Endothelial cell of umbilical vein (primary cell): ENCODE measurements around the gene EPN3. TPM values are rescaled to one million over a fixed set of nuclear protein-coding genes. Genes with fewer than 3 reads are reported as not detected.

Experiments used
- BruUV-seq: library from RNA; stranded (reverse); fragments of 400-500 nt; replicated peaks from 2 replicates; lab custom pipeline; 2021; lab: Mats Ljungman, UMichigan
- CTCF ChIA-PET: fragments of 300-600, 350-600 bp; sonication (Branson Sonifier 250); formaldehyde crosslinking; loops from one replicate; lab custom pipeline; 2021; ENCODE audit warnings: antibody characterized with exemption, inconsistent platforms; lab: Charles Lee
- POLR2A ChIA-PET: fragments of 300-600, 350-600 bp; sonication (Branson Sonifier 250); formaldehyde crosslinking; loops from one replicate; lab custom pipeline; 2021; ENCODE audit warnings: antibody characterized with exemption, inconsistent platforms; lab: Charles Lee
- DNase-seq: peaks from one replicate; pipeline ENCODE4 v3.0.0-alpha.2; 2011; ENCODE audit warnings: low read depth, low spot score
- FAIRE-seq: peaks from 2 replicates; lab custom pipeline; 2011; peaks lifted over from hg19 to GRCh38; lab: Jason Lieb, UNC
- H2AFZ ChIP-seq: 2 replicates; pipeline ENCODE4 v1.6.0; 2012; ENCODE audit warnings: low read depth, low read length, control low read depth, inconsistent platforms
- H3K27ac ChIP-seq: 2 replicates; pipeline ENCODE4 v1.5.1; 2011; ENCODE audit warnings: low read depth, mild to moderate bottlenecking, control low read depth, low read length, moderate library complexity; ENCODE audit not compliant: insufficient read depth
- H3K27me3 ChIP-seq, 2 experiments: 2 replicates each; pipeline versions ENCODE4 v1.6.0 to v1.6.1; 2011; ENCODE audit warnings: low read length in 2 of 2, mixed read lengths in 1 of 2; ENCODE audit not compliant: control insufficient read depth in 2 of 2, insufficient read depth in 2 of 2
- H3K36me3 ChIP-seq, 2 experiments: 2 replicates in 1 of 2; 3 replicates in 1 of 2; pipeline ENCODE4 v1.5.1; 2011; ENCODE audit warnings: low read length in 2 of 2, mild to moderate bottlenecking in 1 of 2, moderate library complexity in 1 of 2; ENCODE audit not compliant: control insufficient read depth in 2 of 2, insufficient read depth in 2 of 2; ENCODE audit errors: extremely low read depth in 1 of 2
- H3K4me1 ChIP-seq: 3 replicates; pipeline ENCODE4 v1.5.1; 2011; ENCODE audit warnings: mild to moderate bottlenecking, low read length; ENCODE audit not compliant: control insufficient read depth, insufficient read depth; ENCODE audit errors: extremely low read depth
- H3K4me2 ChIP-seq: 2 replicates; pipeline ENCODE4 v1.6.1; 2011; ENCODE audit warnings: low read length, control low read depth, mixed read lengths; ENCODE audit not compliant: insufficient read depth
- H3K4me3 ChIP-seq, 3 experiments: fragments of 200-600 bp in 1 of 3; sonication (generic), shearing (Covaris generic) in 1 of 3; replicated peaks in 1 of 3; 2 replicates each; pipeline ENCODE4 v1.5.1; 2011 to 2016; ENCODE audit warnings: control low read depth in 3 of 3, low read length in 3 of 3, mild to moderate bottlenecking in 2 of 3, inconsistent platforms in 1 of 3, low read depth in 1 of 3, moderate library complexity in 1 of 3; ENCODE audit not compliant: insufficient read depth in 1 of 3
- H3K79me2 ChIP-seq: 2 replicates; pipeline ENCODE4 v1.6.0; 2012; ENCODE audit warnings: low read length, inconsistent platforms; ENCODE audit not compliant: control insufficient read depth, insufficient read depth
- H3K9ac ChIP-seq: replicated peaks from 2 replicates; pipeline ENCODE3; 2011; ENCODE audit warnings: low read length, control low read depth; ENCODE audit not compliant: insufficient read depth; ENCODE audit errors: extremely low read depth
- H3K9me1 ChIP-seq: replicated peaks from 3 replicates; pipeline ENCODE4 v1.6.0; 2011; ENCODE audit warnings: mild to moderate bottlenecking, low read length; ENCODE audit not compliant: control insufficient read depth, insufficient read depth; ENCODE audit errors: extremely low read depth
- H3K9me3 ChIP-seq: replicated peaks from 2 replicates; pipeline ENCODE4 v1.5.1; 2012; ENCODE audit warnings: low read length, inconsistent platforms; ENCODE audit not compliant: control insufficient read depth, insufficient read depth
- H4K20me1 ChIP-seq: replicated peaks from 2 replicates; pipeline ENCODE3; 2011; ENCODE audit warnings: mild to moderate bottlenecking, low read length; ENCODE audit not compliant: control insufficient read depth, insufficient read depth; ENCODE audit errors: extremely low read depth
- EZH2 ChIP-seq: IDR thresholded peaks from 2 replicates; pipeline ENCODE4 v1.6.1; 2012; ENCODE audit warnings: borderline replicate concordance, low read depth, mild to moderate bottlenecking, moderate library complexity, low read length, inconsistent platforms; ENCODE audit not compliant: severe bottlenecking
- FOS ChIP-seq: IDR thresholded peaks from 2 replicates; pipeline ENCODE4 v1.6.1; 2011; ENCODE audit warnings: mild to moderate bottlenecking, low read length, moderate library complexity, borderline replicate concordance; ENCODE audit not compliant: insufficient read depth
- GATA2 ChIP-seq: IDR thresholded peaks from 2 replicates; pipeline ENCODE4 v1.7.0; 2011; ENCODE audit warnings: low read depth, mild to moderate bottlenecking, moderate library complexity, mixed read lengths, low read length; ENCODE audit not compliant: insufficient read length, insufficient read depth
- JUN ChIP-seq: IDR thresholded peaks from 2 replicates; pipeline ENCODE4 v1.6.1; 2011; ENCODE audit warnings: borderline replicate concordance, low read depth; ENCODE audit not compliant: insufficient read length, insufficient read depth
- MYC ChIP-seq: IDR thresholded peaks from one replicate; pipeline ENCODE4 v1.6.1; 2011; ENCODE audit warnings: mild to moderate bottlenecking, low read depth, low read length
- POLR2A ChIP-seq: IDR thresholded peaks from 2 replicates; pipeline ENCODE4 v1.6.1; 2012; ENCODE audit warnings: low read depth, mild to moderate bottlenecking, control low read depth, low read length
- POLR2AphosphoS5 ChIP-seq: IDR thresholded peaks from 2 replicates; pipeline ENCODE4 v1.6.1; 2012; ENCODE audit warnings: low read depth, mild to moderate bottlenecking, control low read depth, low read length, moderate library complexity; ENCODE audit not compliant: insufficient read depth
- dilution Hi-C: fragments of 300-500 bp; cut with MboI; formaldehyde crosslinking; loops from one replicate; pipeline ENCODE4 v1.15.0; 2019; ENCODE audit warnings: low sequenced_read_pairs; ENCODE audit not compliant: extremely low pct_ligation_motif_present
- intact Hi-C: fragments of 100-400 bp; cut with micrococcal nuclease; formaldehyde crosslinking; loops from one replicate; pipeline ENCODE4 v1.10.0; 2022
- polyA plus RNA-seq, 4 experiments: library from polyadenylated mRNA; depleted of rRNA in 3 of 4; stranded (reverse) in 3 of 4; unstranded in 1 of 4; fragments of >200 nt; gene quantifications; 2 replicates each; pipeline versions ENCODE4 v1.2.1 to v1.2.3, GENCODE V29; 2011 to 2012; ENCODE audit warnings: missing spikeins in 1 of 4
- total RNA-seq: library from RNA; stranded (reverse); gene quantifications from 2 replicates; pipeline ENCODE4 v1.2.3, GENCODE V29; 2021
- TF ChIP-seq, protein P1 (sequence below): IDR thresholded peaks from 2 replicates; pipeline ENCODE4 v1.6.1; 2011; ENCODE audit not compliant: insufficient read depth, insufficient read length
- TF ChIP-seq, protein P2 (sequence below), 2 donors: IDR thresholded peaks; 1 replicate in 1 of 2; 2 replicates in 1 of 2; pipeline ENCODE4 v1.5.1; 2011; ENCODE audit warnings: low read length in 2 of 2, mild to moderate bottlenecking in 2 of 2, moderate library complexity in 2 of 2, control low read depth in 1 of 2, inconsistent platforms in 1 of 2, low read depth in 1 of 2; ENCODE audit not compliant: insufficient read depth in 1 of 2; ENCODE audit errors: extremely low read depth in 1 of 2

The EPN3 gene
- total and polyA plus RNA-seq, 2 donors (not counting 3 experiments of a cell fraction or from before 2014, with no cell fraction given): not detected

- Histone ChIP-seq H4K20me1 (no peaks in the 10 kb centered on the region), H2AFZ (no peak overlapping the region), H3K9me3 (no peaks in the 10 kb centered on the region), H3K27me3 (peaks cover 7 to 11% of the 10 kb centered on the region in 2 experiments), H3K4me3 (no peak overlapping the region), H3K4me2 (no peak overlapping the region), H3K27ac (no peak overlapping the region), H3K36me3 (no peaks in the 10 kb centered on the region), H3K9me1 (no peaks in the 10 kb centered on the region), H3K79me2 (no peaks in the 10 kb centered on the region), H3K9ac (no peak overlapping the region), H3K4me1 (no peaks in the 10 kb centered on the region)
- no peak for TF ChIP-seq EZH2
- FAIRE-seq (no peak), DNase-seq (no peak)
- intact Hi-C loops (no loop called here), dilution Hi-C loops (no loop called here)
- ChIA-PET CTCF (interaction anchor here (1.4 to 2.2 kb wide), 2 partner anchors 20 to 56 kb away, joined by 3 to 10 read pairs; no protein-coding TSS in a partner anchor), POLR2A (interaction anchor here (0.6 kb wide), 1 partner anchor 18 kb away, joined by 3 read pairs; no protein-coding TSS in a partner anchor)
- BruUV-seq: no TSS peak
Observed at GRCh38 chr17:50570528-50570927, 38.0 kb downstream of the EPN3 start.

GRCh38 chr17:50571681-50572080 lies 39.1 kb downstream of the EPN3 start:
- Histone ChIP-seq H3K27ac (no peak overlapping the region), H3K36me3 (no peaks in the 10 kb centered on the region), H3K4me3 (no peak overlapping the region), H2AFZ (no peak overlapping the region), H3K79me2 (no peaks in the 10 kb centered on the region), H3K9me1 (no peaks in the 10 kb centered on the region), H4K20me1 (no peaks in the 10 kb centered on the region), H3K9ac (no peak overlapping the region), H3K9me3 (no peaks in the 10 kb centered on the region), H3K27me3 (peaks cover 0 to 3% of the 10 kb centered on the region in 2 experiments), H3K4me1 (no peaks in the 10 kb centered on the region), H3K4me2 (no peak overlapping the region)
- dilution Hi-C loops: no loop called here
- intact Hi-C loops: no loop called here
- no TSS peak for BruUV-seq
- FAIRE-seq (no peak), DNase-seq (no peak)
- TF ChIP-seq, protein P1, sequence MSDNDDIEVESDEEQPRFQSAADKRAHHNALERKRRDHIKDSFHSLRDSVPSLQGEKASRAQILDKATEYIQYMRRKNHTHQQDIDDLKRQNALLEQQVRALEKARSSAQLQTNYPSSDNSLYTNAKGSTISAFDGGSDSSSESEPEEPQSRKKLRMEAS: no peak
- TF ChIP-seq EZH2 (no peak), MYC (no peak), POLR2AphosphoS5 (no peak), JUN (no peak), POLR2A (no peak), GATA2 (no peak), FOS (no peak)
- TF ChIP-seq, protein P2, sequence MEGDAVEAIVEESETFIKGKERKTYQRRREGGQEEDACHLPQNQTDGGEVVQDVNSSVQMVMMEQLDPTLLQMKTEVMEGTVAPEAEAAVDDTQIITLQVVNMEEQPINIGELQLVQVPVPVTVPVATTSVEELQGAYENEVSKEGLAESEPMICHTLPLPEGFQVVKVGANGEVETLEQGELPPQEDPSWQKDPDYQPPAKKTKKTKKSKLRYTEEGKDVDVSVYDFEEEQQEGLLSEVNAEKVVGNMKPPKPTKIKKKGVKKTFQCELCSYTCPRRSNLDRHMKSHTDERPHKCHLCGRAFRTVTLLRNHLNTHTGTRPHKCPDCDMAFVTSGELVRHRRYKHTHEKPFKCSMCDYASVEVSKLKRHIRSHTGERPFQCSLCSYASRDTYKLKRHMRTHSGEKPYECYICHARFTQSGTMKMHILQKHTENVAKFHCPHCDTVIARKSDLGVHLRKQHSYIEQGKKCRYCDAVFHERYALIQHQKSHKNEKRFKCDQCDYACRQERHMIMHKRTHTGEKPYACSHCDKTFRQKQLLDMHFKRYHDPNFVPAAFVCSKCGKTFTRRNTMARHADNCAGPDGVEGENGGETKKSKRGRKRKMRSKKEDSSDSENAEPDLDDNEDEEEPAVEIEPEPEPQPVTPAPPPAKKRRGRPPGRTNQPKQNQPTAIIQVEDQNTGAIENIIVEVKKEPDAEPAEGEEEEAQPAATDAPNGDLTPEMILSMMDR (IDR thresholded peaks at IDR 0.05; ENCODE audit: extremely low read depth in 1 of 2, insufficient read depth in 1 of 2, low read depth in 1 of 2, low read length in 2 of 2): no peak
- ChIA-PET CTCF (no interaction called here), POLR2A (no interaction called here)
